CD4-positive, alpha-beta T cell treated with Interferon gamma for 1 hour (primary cell): ENCODE results near the gene AP3B1.
"Not testable (repeated sequence)": the region's sequence is repeated elsewhere in the genome, so short reads cannot be mapped to it uniquely, and the experiment has no call there.

Source experiments
- DNase-seq: peaks from one replicate; pipeline ENCODE4 v3.0.0-alpha.2; 2020

The AP3B1 gene

DNA sequence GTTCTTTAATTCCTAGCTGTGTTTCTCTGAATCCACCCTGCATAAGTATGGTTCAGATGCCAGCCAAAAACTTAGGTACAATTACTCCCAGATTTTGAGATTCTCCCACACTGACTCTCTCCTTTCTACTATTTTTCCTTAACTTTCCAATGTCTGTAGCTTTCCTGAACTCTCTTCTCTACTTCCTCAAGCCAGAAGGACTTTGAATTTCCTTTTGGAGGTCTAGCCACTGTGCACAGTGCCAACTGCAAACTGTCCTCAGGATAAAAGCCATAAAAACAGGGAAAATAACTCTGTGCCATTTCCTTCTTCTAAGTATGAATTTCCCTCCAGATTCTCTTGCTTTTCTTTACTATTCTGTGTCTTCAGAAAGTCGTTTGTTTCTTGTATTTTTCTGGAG lies 157.2 kb downstream of the AP3B1 start:
- no peak for DNase-seq

GRCh38 chr5:78133423-78133822 lies 161.1 kb downstream of the AP3B1 start:
- DNase-seq, result no peak

DNA sequence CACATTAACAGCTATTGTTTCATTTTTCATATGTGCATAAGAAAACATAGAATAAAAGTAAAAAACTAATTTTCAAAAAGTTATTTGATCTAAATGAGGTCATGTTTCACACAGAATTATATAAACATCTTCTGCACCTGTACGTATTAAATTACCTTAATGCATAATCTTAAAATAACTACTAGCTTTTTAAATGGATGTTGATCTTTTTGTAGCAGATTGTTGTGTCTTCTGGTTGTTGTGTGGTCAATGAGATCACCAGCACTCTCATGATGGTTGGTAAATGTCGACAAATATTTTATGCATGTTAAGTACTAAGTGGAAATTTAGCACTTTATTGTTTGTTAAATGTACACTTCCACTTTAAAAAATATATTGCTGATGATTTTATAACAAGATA lies 162.0 kb downstream of the AP3B1 start:
- no peak for DNase-seq

DNA sequence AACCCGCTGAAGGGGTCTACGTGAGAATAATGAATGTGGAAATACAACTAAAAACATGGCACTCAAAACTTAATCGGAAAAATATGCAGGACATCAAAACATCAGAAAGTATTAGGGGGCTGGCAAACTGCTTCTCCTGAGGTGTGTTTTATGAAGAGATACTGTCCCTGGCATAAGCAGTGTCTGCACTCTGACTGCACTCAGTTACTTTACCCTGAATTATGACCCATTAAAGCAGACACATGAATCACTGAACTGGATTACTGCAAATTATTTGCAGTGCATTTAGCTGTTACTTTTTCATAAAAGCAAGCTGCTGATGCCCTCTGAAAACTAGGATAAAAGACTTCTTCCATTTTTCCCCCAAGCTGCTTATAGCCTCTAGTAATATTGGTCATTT lies 164.9 kb downstream of the AP3B1 start:
- no peak for DNase-seq

DNA sequence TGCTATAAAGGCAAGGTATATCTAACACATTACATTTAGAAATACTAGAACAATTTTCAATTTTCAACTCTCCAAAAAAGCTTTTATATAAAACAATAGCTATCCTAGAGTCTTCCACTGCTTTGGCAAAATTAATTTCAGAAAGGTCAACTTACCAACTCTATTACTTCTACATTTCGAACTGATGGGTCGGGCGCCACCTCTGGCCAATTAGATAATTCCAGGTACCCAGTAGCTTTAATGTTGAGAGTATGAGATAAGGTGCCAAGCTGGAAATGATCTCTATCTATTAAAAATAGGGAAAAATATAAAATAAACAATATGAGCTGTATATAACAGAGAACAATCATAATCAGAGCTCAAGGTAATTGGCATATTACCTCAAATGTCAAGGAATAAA lies 166.6 kb downstream of the AP3B1 start:
- no peak for DNase-seq

- no peak for DNase-seq
Measured at GRCh38 chr5:78126536-78126935, 168.0 kb downstream of the AP3B1 start.

GRCh38 chr5:78116167-78116566 lies 178.3 kb downstream of the AP3B1 start:
- DNase-seq, result no peak

GRCh38 chr5:78113689-78114264 lies 180.7 kb downstream of the AP3B1 start:
- DNase-seq, result peak; percentile 4

DNA sequence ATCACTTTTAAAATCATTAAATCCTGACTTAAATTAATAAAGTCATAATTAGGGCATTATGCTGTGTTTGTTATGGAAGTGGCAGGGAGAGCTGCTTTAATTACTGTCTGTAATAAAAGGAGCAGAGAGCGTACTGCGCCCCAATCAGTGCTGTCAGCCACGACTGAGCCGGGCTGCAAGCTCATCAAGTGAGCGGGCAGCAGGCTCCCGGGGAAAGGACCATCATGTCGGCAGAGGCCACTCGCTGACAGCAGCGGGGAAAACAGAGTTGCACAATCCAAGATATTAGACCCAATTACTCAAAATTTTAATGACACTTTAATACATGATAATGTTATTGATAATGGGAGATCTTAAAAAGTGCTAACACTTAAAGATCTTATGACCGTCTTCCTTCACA lies 181.6 kb downstream of the AP3B1 start:
- DNase-seq, result no peak

DNA sequence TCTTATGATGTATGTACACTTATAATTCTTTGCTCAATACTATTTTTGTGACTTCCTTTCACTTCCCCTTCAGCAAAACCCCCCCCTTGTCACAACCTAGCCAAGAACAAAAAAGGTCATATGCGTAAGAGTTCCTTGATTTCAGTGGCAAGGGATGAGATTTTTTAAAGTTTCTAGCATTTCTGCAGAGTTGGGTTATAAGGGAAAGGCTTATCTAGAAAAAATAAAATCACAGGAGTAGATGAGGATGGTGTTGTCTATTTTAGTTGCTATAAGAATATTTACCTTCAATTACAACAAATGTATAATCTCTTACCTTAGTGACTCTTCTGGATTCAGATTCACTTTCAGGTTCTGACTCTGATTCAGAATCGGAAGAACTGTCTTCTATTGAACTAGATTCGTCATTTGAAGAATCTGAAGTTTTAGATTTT lies 184.6 kb downstream of the AP3B1 start:
- DNase-seq, result no peak

DNA sequence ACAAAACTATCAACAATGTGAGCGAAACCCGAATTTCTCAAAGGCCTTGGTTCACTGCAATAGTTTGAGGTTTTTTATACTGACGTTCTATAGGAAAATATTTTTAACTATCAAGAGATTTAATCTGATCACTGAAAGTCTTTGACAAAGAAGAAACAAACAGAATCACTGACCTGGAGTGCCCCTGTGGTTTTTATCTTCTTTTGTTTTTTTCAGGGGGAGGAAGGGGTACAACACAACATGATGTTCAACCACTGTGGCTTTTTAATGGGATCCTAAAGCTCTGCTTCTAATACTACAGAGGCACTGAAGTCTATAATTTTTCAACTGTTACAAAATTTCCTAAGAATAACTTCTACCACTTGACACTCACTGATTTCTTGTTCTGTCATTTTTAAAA lies 185.9 kb downstream of the AP3B1 start:
- no peak for DNase-seq

DNA sequence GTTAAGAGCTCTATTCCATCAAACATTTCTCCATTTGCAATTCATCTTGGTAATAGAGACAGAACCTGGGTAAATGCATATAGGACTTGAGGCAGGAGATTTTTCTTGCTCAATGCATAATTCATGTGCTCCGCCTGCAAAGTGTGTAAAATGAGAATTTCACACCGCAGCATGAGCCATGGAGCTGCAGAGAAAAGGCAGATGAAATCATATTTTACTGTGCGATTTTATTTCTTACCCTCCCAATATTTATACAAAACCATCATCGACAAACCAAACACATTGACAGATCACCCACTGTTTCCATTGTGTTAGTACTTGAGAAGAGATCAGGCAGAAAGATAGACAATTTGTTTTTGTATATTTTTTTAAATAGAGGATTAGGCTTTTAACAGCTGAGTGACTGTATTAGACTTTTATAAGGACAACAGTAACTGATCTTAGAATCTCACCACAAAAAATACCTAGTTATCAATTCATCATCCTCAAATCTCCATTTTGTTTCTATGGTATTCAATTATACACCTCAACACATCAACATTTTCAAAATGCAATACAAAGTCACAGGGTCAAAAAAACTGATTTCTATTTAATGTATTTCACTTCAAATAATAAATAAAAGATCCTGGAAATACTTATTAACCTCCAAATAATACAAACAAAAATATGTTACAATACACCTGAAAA lies 191.1 kb downstream of the AP3B1 start:
- DNase-seq, result no peak

GRCh38 chr5:78102500-78102899 lies 192.0 kb downstream of the AP3B1 start:
- DNase-seq, result no peak

DNA sequence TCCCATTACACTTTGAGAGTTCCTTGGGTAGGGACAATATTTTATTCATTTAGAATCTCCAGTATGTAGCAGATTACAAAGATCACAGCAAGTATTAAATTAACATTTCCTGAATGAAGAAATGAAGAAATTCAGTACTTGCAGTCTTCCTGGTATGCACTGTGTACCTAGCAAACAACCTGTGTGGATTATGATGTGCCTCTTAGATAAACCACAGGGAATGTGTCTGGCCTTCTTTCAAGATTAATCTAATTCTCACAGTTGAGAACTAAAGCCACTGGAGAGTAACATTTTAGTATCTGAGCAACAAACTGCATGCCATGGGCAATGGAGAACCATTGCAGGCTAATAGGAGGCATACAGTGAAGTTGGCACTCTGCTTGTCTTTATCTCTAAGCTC lies 199.4 kb downstream of the AP3B1 start:
- DNase-seq, result no peak

GRCh38 chr5:78090002-78090401 lies 204.5 kb downstream of the AP3B1 start:
- no peak for DNase-seq

GRCh38 chr5:78078858-78079257 lies 215.6 kb downstream of the AP3B1 start:
- no peak for DNase-seq

- DNase-seq, result no peak
Measured at GRCh38 chr5:78077369-78078068, 217.0 kb downstream of the AP3B1 start.

GRCh38 chr5:78076351-78076750 lies 218.1 kb downstream of the AP3B1 start:
- DNase-seq, result no peak

GRCh38 chr5:78075301-78075700 lies 219.2 kb downstream of the AP3B1 start:
- no peak for DNase-seq

DNA sequence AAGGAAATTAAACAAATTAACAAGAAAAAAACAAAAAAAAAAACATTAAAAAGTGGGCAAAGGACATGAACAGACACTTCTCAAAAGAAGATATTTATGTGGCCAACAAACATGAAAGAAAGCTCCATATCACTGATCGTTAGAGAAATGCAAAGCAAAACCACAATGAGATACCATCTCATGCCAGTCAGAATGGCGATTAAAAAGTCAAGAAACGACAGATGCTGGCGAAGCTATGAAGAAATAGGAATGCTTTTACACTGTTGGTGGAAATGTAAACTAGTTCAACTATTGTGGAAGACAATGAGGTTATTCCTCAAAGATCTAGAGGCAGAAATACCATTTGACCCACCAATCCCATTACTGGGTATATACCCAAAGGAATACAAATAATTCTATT lies 223.8 kb downstream of the AP3B1 start:
- not testable (repeated sequence) for DNase-seq

GRCh38 chr5:78067581-78067980 lies 226.9 kb downstream of the AP3B1 start:
- not testable (repeated sequence) for DNase-seq

- not testable (repeated sequence) for DNase-seq
Measured at GRCh38 chr5:78066722-78067121, 227.8 kb downstream of the AP3B1 start.

DNA sequence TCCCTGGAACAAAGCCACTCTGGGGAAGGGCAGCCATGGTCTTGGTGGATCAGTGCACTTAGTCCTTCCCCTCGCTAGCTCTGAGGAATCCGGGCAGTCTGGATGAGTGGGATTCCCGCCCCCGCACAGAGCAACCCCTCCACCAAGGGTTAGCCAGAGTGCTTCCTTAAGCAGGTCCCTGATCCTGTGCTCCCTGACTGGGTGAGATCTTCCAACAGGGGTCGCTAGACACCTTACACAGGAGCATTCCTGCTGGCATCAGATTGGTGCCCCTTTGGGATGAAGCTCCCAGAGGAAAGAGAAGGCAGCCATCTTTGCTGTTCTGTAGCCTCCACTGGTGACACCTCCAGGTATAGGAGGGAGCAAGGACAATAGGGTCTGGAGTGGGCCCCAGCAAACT lies 228.8 kb downstream of the AP3B1 start:
- no peak for DNase-seq

DNA sequence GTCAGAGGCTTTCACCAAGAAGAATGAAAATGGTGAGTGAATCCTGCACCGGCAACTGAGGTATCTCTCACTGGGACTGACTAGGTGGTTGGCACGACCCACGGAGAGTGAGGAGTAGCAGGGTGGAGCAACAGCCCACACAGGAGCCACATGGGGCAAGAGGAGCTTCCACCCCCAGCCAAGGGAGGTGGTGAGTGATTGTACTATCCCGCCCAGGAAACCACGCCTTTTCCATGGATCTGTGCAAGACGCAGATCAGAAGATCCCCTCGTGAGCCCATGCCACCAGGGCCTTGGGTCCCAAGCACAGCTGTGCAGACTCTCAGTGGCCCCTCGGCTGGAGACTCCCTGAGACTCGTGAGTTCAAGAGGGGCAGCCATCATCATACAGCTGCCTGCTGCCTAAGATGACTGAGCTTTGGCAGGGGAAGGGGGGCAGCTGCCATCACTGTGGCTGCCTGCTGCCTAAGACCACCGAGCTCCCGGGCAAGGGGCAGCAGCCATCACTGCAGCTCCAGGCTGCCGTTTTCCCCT lies 229.5 kb downstream of the AP3B1 start:
- no peak for DNase-seq
